Left renal cortex interstitium (tissue), 4 donors: ENCODE results near the gene MYCBPAP. TPM values are rescaled to one million over a fixed set of nuclear protein-coding genes. Genes with fewer than 3 reads are reported as not detected.

ENCODE experiments used
- DNase-seq, 4 donors: peaks; one replicate each; pipeline ENCODE4 v3.0.0-alpha.2; 2013; ENCODE audit warnings: low read depth in 4 of 4, low spot score in 2 of 4, missing footprints in 1 of 4
- polyA plus RNA-seq, 4 donors: library from polyadenylated mRNA; unstranded; fragments of 120-200 nt; gene quantifications; one replicate each; pipeline ENCODE4 v1.2.1, GENCODE V29; 2013; ENCODE audit not compliant: insufficient read length in 4 of 4

The MYCBPAP gene
- polyA plus RNA-seq, 4 donors, result 1.2 to 3.2 (median 2.3) TPM

- DNase-seq, result no peak
Observed at GRCh38 chr17:50484386-50485155, 23.7 kb upstream of the MYCBPAP start.

GRCh38 chr17:50487213-50488096 is 20.8 kb upstream of the MYCBPAP start:
- DNase-seq, result no peak

- no peak for DNase-seq
Observed at GRCh38 chr17:50488880-50489279, 19.4 kb upstream of the MYCBPAP start.

GRCh38 chr17:50491505-50491904 is 16.7 kb upstream of the MYCBPAP start:
- no peak for DNase-seq

- no peak for DNase-seq
Observed at GRCh38 chr17:50492214-50492613, 16.0 kb upstream of the MYCBPAP start.

GRCh38 chr17:50493744-50494143 is 14.5 kb upstream of the MYCBPAP start:
- DNase-seq, result no peak

GRCh38 chr17:50495217-50495823 is 12.9 kb upstream of the MYCBPAP start:
- no peak for DNase-seq

- no peak for DNase-seq
Observed at GRCh38 chr17:50495918-50496317, 12.3 kb upstream of the MYCBPAP start.

GRCh38 chr17:50498021-50498874 is 10.0 kb upstream of the MYCBPAP start:
- DNase-seq, result no peak

- no peak for DNase-seq
Observed at GRCh38 chr17:50499270-50499669, 9.0 kb upstream of the MYCBPAP start.

- no peak for DNase-seq
Observed at GRCh38 chr17:50499721-50500120, 8.5 kb upstream of the MYCBPAP start.

- no peak for DNase-seq
Observed at GRCh38 chr17:50501054-50501453, 7.2 kb upstream of the MYCBPAP start.

- DNase-seq, result no peak
Observed at GRCh38 chr17:50502301-50502990, 5.8 kb upstream of the MYCBPAP start.

GRCh38 chr17:50505591-50506130 is 2.6 kb upstream of the MYCBPAP start:
- DNase-seq, result no peak

- no peak for DNase-seq
Observed at GRCh38 chr17:50506298-50506697, 1.9 kb upstream of the MYCBPAP start.

- DNase-seq, result no peak
Observed at GRCh38 chr17:50508573-50509460, 578 bp downstream of the MYCBPAP start.

GRCh38 chr17:50511058-50511457 is 2.8 kb downstream of the MYCBPAP start:
- no peak for DNase-seq

- DNase-seq, result no peak
Observed at GRCh38 chr17:50513495-50513894, 5.3 kb downstream of the MYCBPAP start.

- DNase-seq, result no peak
Observed at GRCh38 chr17:50514388-50514787, 6.1 kb downstream of the MYCBPAP start.
